HG03097 (cell line): ENCODE results near the gene SCNN1A.

Experiments used
- ATAC-seq: cut with Tn5 transposase; IDR thresholded peaks from one replicate; pipeline ENCODE4 v1.9.1; 2021; ENCODE audit not compliant: unreplicated experiment, low FRiP score

The SCNN1A gene

GRCh38 chr12:6369916-6370575 lies 5.3 kb downstream of the SCNN1A start:
- ATAC-seq, result no peak

- no peak for ATAC-seq
Measured at GRCh38 chr12:6368906-6369525, 6.3 kb downstream of the SCNN1A start.

GRCh38 chr12:6367969-6368892 lies 7.1 kb downstream of the SCNN1A start:
- no peak for ATAC-seq

- no peak for ATAC-seq
Measured at GRCh38 chr12:6367065-6367968, 8.0 kb downstream of the SCNN1A start.

- ATAC-seq, result no peak
Measured at GRCh38 chr12:6364044-6364374, 11.4 kb downstream of the SCNN1A start.

- no peak for ATAC-seq
Measured at GRCh38 chr12:6363330-6364043, 11.9 kb downstream of the SCNN1A start.

- ATAC-seq, result no peak
Measured at GRCh38 chr12:6363010-6363329, 12.4 kb downstream of the SCNN1A start.

- no peak for ATAC-seq
Measured at GRCh38 chr12:6362403-6362802, 13.0 kb downstream of the SCNN1A start.

- ATAC-seq, result no peak
Measured at GRCh38 chr12:6361834-6362233, 13.5 kb downstream of the SCNN1A start.

GRCh38 chr12:6360578-6361490 lies 14.5 kb downstream of the SCNN1A start:
- ATAC-seq, result no peak

GRCh38 chr12:6360080-6360571 lies 15.2 kb downstream of the SCNN1A start:
- no peak for ATAC-seq

GRCh38 chr12:6358881-6359280 lies 16.5 kb downstream of the SCNN1A start:
- no peak for ATAC-seq

GRCh38 chr12:6356374-6356820 lies 19.0 kb downstream of the SCNN1A start:
- no peak for ATAC-seq

GRCh38 chr12:6355491-6356373 lies 19.6 kb downstream of the SCNN1A start:
- ATAC-seq, result no peak

GRCh38 chr12:6354495-6355393 lies 20.6 kb downstream of the SCNN1A start:
- no peak for ATAC-seq

GRCh38 chr12:6352193-6353173 lies 22.9 kb downstream of the SCNN1A start:
- ATAC-seq, result no peak
